GM12892 (cell line): ENCODE data around the gene TLE3.

ENCODE experiments used
- DNase-seq: peaks from one replicate; pipeline ENCODE4 v3.0.0; 2011; ENCODE audit not compliant: insufficient read length
- FAIRE-seq: peaks from 2 replicates; lab custom pipeline; 2011; peaks lifted over from hg19 to GRCh38; lab: Jason Lieb, UNC
- POLR2A ChIP-seq: IDR thresholded peaks from 2 replicates; pipeline ENCODE4 v1.6.1; 2011; ENCODE audit warnings: low read depth, low read length, control low read depth
- POLR2AphosphoS5 ChIP-seq: IDR thresholded peaks from 2 replicates; pipeline ENCODE4 v1.6.1; 2011; ENCODE audit warnings: low read depth, low read length, control low read depth
- TAF1 ChIP-seq: IDR thresholded peaks from 2 replicates; pipeline ENCODE4 v1.6.1; 2011; ENCODE audit warnings: low read depth, mild to moderate bottlenecking, control low read depth, low read length, borderline replicate concordance

The TLE3 gene

DNA sequence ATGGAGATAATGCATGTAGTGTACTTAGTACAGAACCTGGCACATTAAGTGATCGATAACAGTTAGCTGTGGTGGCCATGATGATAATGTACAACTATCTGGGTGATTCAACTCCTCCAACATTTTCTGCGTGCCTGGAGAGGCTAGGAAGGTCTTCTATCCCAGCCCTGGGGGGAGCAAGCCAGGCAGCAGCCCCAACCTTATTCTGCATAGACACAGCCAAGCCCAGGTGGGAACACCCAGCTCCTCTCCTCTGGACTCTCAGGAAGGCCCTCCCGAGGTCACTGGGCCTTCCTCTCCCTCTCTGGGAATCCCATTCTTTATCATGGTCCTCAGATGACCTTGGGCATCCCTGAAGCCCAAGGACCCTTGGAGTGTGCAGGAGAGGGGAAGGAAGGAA lies 5.1 kb upstream of the TLE3 start:
- no peak for DNase-seq
- TF ChIP-seq POLR2AphosphoS5: no peak
- FAIRE-seq: no peak

DNA sequence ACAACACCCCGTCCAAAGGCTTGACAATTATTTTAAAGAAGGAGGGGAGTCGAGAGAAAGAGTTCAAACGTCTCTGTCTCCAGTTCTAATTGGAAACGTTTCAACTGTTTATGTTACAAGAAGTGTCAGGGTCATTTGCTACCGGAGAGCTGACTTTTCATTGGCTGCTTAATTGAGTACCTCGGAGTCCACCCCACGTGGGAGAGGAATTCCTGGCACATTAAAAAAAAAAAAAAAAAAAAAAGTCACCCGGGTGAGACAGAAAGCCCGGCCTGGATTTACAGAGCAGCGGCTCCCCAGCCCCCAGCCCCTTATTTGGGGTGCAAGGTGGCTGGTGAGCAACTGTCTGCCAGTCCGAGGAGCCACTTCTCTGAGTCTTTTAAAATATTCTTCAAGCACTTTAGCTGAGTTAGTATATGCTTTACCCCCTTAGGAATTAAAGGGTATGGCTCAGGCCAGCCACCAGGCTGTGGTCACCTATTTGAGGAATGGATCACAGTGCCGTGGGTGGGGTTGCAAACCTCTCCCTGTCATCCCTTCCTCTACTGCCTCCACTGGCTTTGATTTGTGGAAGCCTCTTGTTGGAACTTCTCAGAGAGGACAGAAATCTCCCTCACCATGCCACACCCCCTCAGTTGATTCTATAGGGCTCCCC lies 3.9 kb upstream of the TLE3 start:
- no peak for DNase-seq
- no peak for TF ChIP-seq POLR2A
- TF ChIP-seq TAF1: no peak
- TF ChIP-seq POLR2AphosphoS5: no peak
- no peak for FAIRE-seq

DNA sequence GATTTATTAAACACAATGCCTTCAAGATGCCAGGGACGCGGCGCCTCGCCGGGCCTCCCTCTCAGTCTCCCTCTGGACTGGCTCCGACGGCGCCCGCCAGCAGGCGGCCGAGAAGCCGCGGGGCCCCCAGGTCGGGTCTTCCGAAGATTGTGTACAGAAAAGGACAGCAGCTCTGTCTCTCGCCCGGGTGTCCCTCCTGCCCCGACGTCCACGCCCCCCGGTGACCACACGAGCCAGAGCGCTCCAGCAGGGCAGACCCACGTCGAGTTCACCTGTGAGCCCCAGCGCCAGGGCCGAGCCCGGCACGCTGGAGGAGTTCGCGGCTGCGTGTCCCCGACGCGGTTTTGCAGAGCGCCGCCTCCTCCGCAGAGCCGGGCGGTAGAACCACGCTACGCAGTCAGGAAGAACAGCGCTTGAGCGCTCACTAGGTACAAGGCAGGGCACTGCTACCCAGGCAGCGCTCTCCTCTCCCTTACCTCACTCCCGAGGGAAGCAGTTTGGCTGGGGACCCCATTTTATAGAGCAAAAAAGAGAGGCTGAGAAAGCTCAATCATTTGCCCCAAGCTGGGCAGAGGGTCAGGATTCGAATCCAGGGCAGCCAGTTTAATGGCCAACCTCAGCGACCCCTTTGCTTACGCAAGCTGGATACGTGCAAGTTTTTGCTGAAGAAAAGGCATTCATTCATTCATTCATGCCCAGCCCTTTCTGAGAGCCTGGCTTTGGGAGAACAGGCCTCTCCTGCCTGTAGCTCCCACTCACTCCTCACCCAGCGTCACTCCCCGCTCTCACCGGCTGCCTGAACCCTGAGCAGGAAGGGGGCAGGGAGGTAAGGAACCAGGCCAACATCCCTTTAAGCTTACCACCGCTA lies 3.0 kb upstream of the TLE3 start:
- DNase-seq: no peak

DNA sequence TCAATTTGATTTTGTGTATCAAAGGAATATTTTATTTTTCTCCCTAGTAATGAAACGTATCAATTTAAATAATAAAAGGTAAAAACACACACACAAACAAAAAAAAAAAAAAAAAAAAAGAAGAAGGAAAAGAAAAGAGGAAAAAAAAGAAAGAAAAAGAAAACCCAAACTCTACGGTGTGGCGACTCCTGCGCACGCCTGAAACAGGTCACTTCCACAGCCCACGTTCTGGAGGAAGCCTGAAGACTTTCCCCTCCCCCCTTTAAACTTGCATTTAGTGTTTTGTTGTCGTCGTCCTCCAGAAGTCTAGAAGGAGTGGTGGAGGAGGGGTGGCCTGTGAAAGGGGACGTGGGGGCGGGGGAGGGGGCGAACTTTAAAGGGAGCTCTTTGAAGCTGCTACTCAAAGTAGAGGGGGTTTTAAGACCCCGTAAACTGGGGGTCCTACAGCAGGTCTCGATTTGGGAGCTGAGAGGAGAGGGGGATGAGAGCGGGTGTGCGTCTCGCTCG lies 2.3 kb upstream of the TLE3 start:
- DNase-seq (no peak), FAIRE-seq (no peak)
- TF ChIP-seq POLR2AphosphoS5 (no peak), POLR2A (no peak), TAF1 (no peak)

More for the DNA sequence above, 3.0 kb upstream of the TLE3 start:
- no peak for TF ChIP-seq TAF1
- TF ChIP-seq POLR2AphosphoS5: no peak
- TF ChIP-seq POLR2A: no peak
- FAIRE-seq: peak; percentile 68

DNA sequence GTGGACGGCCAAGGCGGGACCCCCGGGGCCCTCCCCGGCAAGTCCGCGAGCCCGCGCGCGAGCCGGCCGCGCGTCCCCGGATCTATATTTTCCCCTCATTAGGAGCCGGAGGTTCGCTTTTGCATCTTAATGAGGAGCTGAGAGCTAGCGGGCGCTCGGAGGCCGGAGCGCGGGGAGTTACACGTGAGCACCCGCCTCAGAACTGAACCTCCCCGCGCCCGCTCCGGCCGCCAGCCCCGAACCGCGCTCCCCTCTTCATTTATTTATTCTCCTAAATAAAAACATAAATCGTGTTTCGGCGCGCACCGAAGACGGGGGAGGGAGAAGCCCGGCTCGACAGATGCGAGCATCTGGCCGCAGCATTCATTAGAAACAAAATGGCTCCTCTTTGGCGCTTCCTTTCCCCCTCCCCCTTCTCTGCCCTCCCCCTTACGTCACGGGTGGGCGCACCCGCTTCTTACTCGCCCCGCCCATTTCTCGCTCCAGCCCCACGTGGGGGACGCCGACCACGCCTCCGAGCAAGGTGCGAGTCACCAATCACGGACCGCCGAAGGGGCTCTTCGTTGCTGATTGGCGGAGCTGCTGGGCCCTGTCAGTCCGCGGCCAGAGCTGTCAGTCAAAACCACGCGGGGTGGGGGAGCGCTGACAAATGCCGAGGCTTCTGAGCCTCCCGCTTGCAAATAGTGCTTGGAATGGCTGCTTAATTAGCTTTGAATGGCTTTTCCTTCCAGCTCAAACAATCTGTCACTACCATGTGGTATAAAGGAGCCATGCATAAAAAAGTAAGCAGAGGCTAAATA lies 1.6 kb upstream of the TLE3 start:
- DNase-seq (peak; percentile 99), FAIRE-seq (peak; percentile 97)
- TF ChIP-seq POLR2A (peak; percentile 79), TAF1 (peak; percentile 87; the same call in 1 of the 2 replicates), POLR2AphosphoS5 (peak; percentile 88)

DNA sequence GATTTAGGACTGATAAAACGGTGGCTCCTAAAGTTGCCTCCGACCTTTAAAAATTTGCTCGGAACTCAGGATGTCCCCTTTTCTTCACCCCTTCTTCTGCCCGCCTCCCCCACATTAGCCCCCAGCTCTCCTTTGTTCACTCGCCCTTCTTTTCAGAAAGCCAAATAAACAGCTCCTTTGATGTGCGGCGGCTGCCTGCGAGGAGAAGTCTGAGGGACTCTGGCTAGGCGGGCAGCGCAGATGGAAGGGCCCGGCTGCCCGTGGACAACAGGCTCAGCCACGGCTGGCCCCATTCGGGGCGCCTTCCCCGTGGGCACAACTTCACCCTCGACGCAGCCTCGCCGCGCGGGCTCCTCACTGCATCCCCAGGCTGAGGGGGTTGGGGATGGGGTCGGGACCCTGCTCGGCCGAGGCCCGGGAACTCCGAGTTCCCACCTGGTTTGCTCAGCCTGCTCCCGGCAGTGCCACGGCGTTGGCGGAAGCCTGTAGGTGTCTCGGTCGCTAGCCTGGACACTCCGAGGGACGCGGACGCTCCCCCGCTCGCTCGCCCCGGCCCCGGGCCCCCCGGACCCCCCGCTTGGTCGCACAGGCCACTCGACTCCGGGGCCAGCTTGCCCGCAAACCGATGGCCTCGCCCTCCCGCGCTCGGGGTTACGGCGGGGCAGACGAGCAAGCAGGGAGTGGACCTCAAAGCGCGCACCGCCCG lies 897 bp upstream of the TLE3 start:
- FAIRE-seq: peak; percentile 54
- TF ChIP-seq POLR2A (no peak; the same call in 1 of the 2 replicates), POLR2AphosphoS5 (no peak), TAF1 (no peak)
- DNase-seq: no peak

DNA sequence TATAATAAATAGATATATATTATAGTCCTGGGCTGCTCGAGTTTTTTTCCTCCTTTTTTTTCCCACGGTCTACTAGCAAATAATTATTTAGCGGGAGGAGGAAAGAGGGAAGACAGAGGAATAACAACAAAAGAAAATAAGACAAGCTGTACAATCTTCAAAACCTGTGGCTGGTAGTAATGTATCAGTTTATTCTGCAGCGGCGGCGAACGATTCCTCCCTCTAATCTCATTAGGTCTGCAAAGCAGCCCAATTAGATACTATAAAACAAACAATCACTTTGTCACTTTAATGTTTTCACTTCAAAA lies 390 bp upstream of the TLE3 start:
- TF ChIP-seq POLR2AphosphoS5: no peak
- no peak for TF ChIP-seq TAF1
- TF ChIP-seq POLR2A: no peak
- FAIRE-seq (no peak), DNase-seq (no peak)

DNA sequence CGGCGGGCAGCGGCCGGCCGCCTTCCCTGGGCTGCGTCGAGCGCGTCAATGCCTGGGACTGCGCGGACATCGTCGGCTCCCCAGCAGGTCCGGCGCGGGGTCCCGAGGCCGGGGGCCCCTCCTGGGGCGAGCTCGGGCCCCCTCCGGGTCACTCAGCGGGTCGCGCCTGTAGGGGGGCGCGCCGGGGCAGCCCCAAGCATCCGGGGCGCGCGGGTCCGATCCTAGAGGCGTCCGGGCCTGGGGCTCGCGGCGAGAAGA lies 725 bp downstream of the TLE3 start:
- TF ChIP-seq POLR2A (no peak), TAF1 (no peak), POLR2AphosphoS5 (no peak)
- DNase-seq (no peak), FAIRE-seq (no peak)

DNA sequence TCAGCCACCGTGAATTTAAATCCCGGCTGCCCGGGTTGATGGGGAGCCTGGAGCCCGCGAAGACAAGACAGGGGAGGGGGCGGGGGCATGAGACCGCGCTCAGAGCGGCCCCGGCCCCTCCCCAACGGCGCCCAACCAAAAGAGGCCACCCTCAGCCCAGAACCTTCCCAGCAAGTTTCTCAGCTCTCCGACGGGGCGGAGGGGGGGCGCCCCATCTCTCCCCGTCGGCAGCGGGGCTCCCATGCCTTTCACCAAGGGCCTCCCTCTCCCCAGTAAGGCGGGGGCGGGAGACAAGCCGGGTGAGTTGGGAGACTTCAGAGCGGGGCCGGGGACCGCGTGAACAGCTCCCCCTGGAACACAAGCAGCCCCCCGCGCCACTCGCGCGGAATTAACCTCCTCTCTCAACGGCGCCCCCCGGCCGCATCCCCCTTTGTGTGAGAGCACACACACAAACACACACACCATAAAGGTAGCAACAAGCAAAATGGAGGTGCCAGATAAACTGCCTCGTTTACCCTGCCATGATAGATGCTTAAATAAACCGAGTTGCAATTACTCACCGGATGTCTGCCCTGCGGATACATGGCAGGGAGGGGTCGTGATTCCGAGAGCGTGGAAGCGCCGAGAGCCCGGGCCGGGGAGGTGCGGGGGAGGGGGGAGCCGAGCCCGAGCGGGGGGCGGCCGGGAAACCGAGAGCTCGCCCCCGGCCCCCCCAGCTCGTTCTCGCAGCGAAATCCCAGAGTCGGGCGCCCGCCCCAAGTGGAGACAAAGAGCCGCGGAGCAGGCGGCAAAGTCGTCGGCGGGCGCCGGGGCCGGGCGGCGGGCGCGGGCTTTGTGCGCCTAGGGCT lies 1.3 kb downstream of the TLE3 start:
- FAIRE-seq: peak; percentile 63
- no peak for DNase-seq
- TF ChIP-seq POLR2A (peak; percentile 24; the same call in 1 of the 2 replicates), POLR2AphosphoS5 (no peak)

DNA sequence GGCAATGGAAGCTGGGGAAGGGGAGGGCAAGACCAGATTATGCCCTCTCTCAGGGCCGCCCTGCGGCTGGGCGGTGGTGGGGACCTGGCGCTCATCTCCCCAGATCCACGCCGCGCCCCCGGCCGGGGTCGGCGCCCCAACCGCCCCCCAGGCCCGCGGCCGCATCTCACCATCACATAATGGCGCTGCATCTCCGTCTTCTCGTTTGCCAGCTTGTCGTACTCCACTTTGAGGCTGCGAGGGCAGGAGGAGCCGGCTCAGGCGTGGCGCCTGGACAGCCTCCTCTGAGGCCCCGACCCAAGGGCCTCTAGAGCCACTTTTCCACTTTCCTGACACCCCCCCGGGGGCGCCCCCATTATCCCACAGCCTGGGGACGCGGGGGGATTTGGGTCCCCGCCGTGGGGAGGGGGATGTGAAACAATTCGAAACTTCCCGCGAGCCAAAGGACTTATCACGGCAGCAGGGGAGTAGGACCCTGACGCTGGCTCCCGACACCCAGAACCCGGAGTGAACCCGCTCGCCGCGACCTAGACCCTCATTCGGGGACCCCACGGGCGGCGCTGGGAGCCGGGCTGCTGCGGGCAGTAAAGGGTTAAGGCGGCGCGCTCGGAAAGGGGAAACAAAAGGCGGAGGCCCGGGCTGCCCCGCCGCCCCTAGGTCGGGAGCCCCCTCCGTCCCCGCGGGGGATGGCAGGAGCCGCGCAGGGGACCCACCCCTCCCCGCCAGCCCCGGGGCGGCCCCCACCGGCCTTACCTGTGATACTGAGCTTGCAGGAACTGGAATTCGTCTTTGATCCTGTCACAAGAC lies 2.1 kb downstream of the TLE3 start:
- no peak for FAIRE-seq
- DNase-seq: no peak
- no peak for TF ChIP-seq POLR2A
- TF ChIP-seq TAF1: no peak
- TF ChIP-seq POLR2AphosphoS5: no peak
